K562 treated with DMSO at 1 percent for 24 hours (cell line): Measurements from ENCODE around the gene ARHGAP20. TPM values are rescaled to one million over a fixed set of nuclear protein-coding genes. Genes with fewer than 3 reads are reported as not detected.

ENCODE experiments used
- total RNA-seq: library from RNA; unstranded; fragments of 300-600 nt; gene quantifications from 2 replicates; pipeline ENCODE4 v1.2.3, GENCODE V29; 2022; ENCODE audit warnings: low read depth; ENCODE audit not compliant: insufficient read depth

The ARHGAP20 gene, protein sequence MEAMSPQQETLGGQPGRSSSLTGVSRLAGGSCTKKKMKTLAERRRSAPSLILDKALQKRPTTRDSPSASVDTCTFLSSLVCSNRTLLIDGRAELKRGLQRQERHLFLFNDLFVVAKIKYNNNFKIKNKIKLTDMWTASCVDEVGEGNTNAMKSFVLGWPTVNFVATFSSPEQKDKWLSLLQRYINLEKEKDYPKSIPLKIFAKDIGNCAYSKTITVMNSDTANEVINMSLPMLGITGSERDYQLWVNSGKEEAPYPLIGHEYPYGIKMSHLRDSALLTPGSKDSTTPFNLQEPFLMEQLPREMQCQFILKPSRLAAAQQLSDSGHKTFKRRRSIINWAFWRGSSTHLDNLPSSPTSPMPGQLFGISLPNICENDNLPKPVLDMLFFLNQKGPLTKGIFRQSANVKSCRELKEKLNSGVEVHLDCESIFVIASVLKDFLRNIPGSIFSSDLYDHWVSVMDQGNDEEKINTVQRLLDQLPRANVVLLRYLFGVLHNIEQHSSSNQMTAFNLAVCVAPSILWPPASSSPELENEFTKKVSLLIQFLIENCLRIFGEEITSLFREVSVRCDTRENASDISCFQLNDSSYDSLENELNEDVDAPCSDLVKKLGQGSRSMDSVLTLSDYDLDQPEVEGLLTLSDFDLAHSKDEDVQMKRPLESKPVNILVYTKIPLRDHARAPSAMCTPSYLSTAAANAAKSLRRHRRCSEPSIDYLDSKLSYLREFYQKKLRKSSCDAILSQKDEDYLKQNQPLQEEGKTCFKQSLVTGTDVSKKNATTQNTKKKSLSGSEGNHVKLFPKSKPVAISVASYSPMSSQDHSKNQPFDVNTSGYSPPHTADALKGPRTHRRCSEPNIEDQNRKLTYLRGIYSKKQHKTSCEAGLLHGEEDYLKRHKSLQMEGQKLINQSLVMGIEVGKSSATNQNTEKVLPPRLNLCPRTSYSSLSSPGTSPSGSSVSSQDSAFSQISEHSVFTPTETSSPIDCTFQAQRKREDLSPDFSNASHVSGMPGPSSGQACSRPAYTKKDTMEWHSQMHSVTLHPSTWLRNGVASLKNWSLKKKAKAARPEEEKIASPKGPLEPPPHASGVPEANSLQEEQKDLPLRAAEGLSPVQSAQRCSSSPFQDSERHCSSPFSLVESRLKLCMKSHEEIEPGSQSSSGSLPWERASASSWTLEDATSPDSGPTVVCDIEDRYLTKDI
- not detected in 2 replicates for total RNA-seq

DNA sequence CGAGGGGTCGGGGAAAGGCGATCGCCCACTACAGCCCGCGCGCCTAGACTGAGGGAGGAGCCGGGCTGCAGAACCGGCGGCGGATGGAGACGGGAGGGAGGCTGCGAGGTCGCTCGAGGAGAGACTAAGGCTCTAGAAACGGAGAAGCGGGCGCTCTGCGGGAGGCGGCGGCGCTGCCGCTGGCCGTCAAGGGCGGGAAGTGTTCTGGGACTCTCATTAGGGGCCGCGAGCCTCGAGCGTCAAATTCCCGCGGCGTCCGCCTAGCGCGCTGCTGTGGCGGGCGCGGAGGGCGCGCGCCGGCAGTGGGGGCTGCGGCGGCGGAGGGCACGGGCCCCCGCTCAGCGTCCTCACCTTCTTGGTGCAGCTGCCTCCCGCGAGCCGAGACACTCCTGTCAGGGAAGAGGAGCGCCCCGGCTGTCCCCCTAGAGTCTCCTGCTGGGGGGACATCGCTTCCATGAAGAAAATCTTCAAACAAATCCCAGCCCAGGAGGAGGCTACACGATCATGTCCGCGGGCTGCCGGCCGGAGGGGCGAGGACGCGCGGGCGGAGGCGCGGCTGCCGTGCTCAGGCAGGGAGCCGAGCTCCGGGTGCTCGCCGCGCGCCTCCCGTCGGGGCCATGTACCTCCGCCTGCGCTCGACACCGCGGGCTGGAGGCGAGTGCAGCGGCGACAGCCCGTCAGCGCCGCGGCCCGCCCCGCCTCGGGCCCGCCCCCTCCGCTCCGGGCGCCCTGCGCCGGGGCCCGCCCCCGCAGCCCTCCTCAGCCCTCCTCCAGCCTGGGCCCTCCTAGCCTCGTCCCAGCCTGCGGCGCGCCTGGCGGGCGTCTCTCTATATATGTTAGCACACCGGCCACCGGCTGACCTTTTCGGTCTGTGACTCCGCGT is at the start of gene ARHGAP20:
ARHGAP20 (minus strand) TSS at position 662 of the 883 bp plus-strand sequence; CDS start at position 456, 206 bp downstream.

